GM12878 (cell line): ENCODE data around the gene ARID3B. TPM values are rescaled to one million over a fixed set of nuclear protein-coding genes. Genes with fewer than 3 reads are reported as not detected.

Experiments
- ATAC-seq: fragments of 200-7000 bp; cut with Tn5 transposase; 3 replicates; pipeline ENCODE4 v1.9.1; 2020; ENCODE audit warnings: mild to moderate bottlenecking, moderate library complexity
- BruUV-seq: library from RNA; stranded (reverse); fragments of 400-500 nt; replicated peaks from 2 replicates; lab custom pipeline; 2021; lab: Mats Ljungman, UMichigan
- CTCF ChIA-PET: fragments of 300-600 bp; sonication (Branson Sonifier 250); formaldehyde crosslinking; extraction: SDS; loops from one replicate; lab custom pipeline; 2021; ENCODE audit warnings: inconsistent platforms; lab: Yijun Ruan, JAX
- POLR2A ChIA-PET: fragments of 350-600 bp; formaldehyde crosslinking; extraction: SDS; loops from one replicate; lab custom pipeline; 2021; ENCODE audit warnings: inconsistent platforms; lab: Charles Lee
- RAD21 ChIA-PET: fragments of 300-600 bp; sonication (Branson Sonifier 250); formaldehyde crosslinking; loops from one replicate; lab custom pipeline; 2023; ENCODE audit warnings: antibody characterized with exemption; ENCODE audit not compliant: unreplicated experiment; lab: Charles Lee
- SMC1A ChIA-PET: fragments of 300-600 bp; sonication (Branson Sonifier 250); formaldehyde crosslinking; loops from one replicate; lab custom pipeline; 2023; ENCODE audit not compliant: unreplicated experiment, uncharacterized antibody; lab: Charles Lee
- DNase-seq: peaks from one replicate; pipeline ENCODE4 v3.0.0-alpha.2; 2011; ENCODE audit warnings: low read depth, low spot score
- FAIRE-seq: peaks from 3 replicates; lab custom pipeline; 2011; peaks lifted over from hg19 to GRCh38; lab: Jason Lieb, UNC
- H2AFZ ChIP-seq: 2 replicates; pipeline ENCODE4 v1.6.0; 2011; ENCODE audit warnings: low read depth, low read length, control low read depth; ENCODE audit not compliant: control insufficient read depth
- H3K27ac ChIP-seq: 2 replicates; pipeline ENCODE4 v1.5.1; 2011; ENCODE audit warnings: control low read depth; ENCODE audit not compliant: control insufficient read depth, insufficient read depth
- H3K27me3 ChIP-seq, 2 experiments: replicated peaks in 1 of 2; 2 replicates each; pipeline versions ENCODE4 v1.6.0 to v1.6.1; 2011; ENCODE audit warnings: low read length in 1 of 2; ENCODE audit not compliant: control insufficient read depth in 2 of 2, insufficient read depth in 2 of 2
- H3K36me3 ChIP-seq, 2 experiments: 2 replicates each; pipeline ENCODE4 v1.5.1; 2011; ENCODE audit warnings: low read length in 1 of 2; ENCODE audit not compliant: control insufficient read depth in 2 of 2, insufficient read depth in 2 of 2
- H3K4me1 ChIP-seq: 2 replicates; pipeline ENCODE4 v1.6.1; 2011; ENCODE audit warnings: mild to moderate bottlenecking, low read length, moderate library complexity, mixed read lengths; ENCODE audit not compliant: control insufficient read depth, insufficient read depth
- H3K4me2 ChIP-seq: 2 replicates; pipeline ENCODE4 v1.6.0; 2011; ENCODE audit warnings: control low read depth; ENCODE audit not compliant: control insufficient read depth, insufficient read depth
- H3K4me3 ChIP-seq: fragments of 200-600 bp; sonication (generic); 2 replicates; pipeline ENCODE4 v1.5.1; 2016
- H3K79me2 ChIP-seq: 2 replicates; pipeline ENCODE4 v1.6.0; 2011; ENCODE audit warnings: low read length; ENCODE audit not compliant: control insufficient read depth, insufficient read depth
- H3K9ac ChIP-seq: 2 replicates; pipeline ENCODE4 v1.8.0; 2011; ENCODE audit warnings: low read length, control low read depth, mixed read lengths; ENCODE audit not compliant: control insufficient read depth, insufficient read depth
- H3K9me3 ChIP-seq: replicated peaks from 3 replicates; pipeline ENCODE4 v1.5.1; 2011; ENCODE audit warnings: mild to moderate bottlenecking, low read length; ENCODE audit not compliant: control insufficient read depth, insufficient read depth
- H4K20me1 ChIP-seq: 2 replicates; pipeline ENCODE4 v1.6.0; 2011; ENCODE audit not compliant: control insufficient read depth, insufficient read depth
- CHD2 ChIP-seq: IDR thresholded peaks from 2 replicates; pipeline ENCODE4 v1.6.1; 2011; ENCODE audit warnings: low read depth, low read length, improper control_type of control experiment, borderline replicate concordance
- CREB1 ChIP-seq: IDR thresholded peaks from 2 replicates; pipeline ENCODE4 v1.6.1; 2012; ENCODE audit warnings: low read depth, mild to moderate bottlenecking, inconsistent platforms
- CREM ChIP-seq: IDR thresholded peaks from 2 replicates; pipeline ENCODE4 v1.6.1; 2014; ENCODE audit warnings: antibody characterized with exemption, low read depth
- ETV6 ChIP-seq, 2 experiments: fragments of 450-650 bp in 1 of 2; IDR thresholded peaks in 1 of 2; conservative IDR thresholded peaks in 1 of 2; 2 replicates each; pipeline ENCODE4 v1.6.1; 2014; ENCODE audit warnings: antibody characterized with exemption in 1 of 2, borderline replicate concordance in 1 of 2, low read depth in 1 of 2, mild to moderate bottlenecking in 1 of 2, moderate library complexity in 1 of 2
- MYB ChIP-seq: fragments of 150-350 bp; IDR thresholded peaks from 2 replicates; pipeline ENCODE4 v1.6.1; 2014; ENCODE audit warnings: mild to moderate bottlenecking, low read depth, low read length, borderline replicate concordance
- SIX5 ChIP-seq: IDR thresholded peaks from 2 replicates; pipeline ENCODE4 v1.6.1; 2011; ENCODE audit warnings: mild to moderate bottlenecking, low read depth, low read length, moderate library complexity; ENCODE audit not compliant: severe bottlenecking
- SREBF1 ChIP-seq: IDR thresholded peaks from 2 replicates; pipeline ENCODE4 v1.6.1; 2012; ENCODE audit warnings: mild to moderate bottlenecking, low read length
- SUPT20H ChIP-seq: IDR thresholded peaks from 2 replicates; pipeline ENCODE4 v1.6.1; 2011; ENCODE audit warnings: low read depth, mild to moderate bottlenecking, low read length, moderate library complexity, borderline replicate concordance; ENCODE audit not compliant: control insufficient read depth
- TBL1XR1 ChIP-seq: IDR thresholded peaks from 2 replicates; pipeline ENCODE4 v1.6.1; 2012; ENCODE audit warnings: low read depth, low read length, improper control_type of control experiment
- WGBS: methylation state at CpG from one replicate; pipeline ENCODE4 v1.1.6; 2016; ENCODE audit warnings: low lambda C conversion rate; ENCODE audit not compliant: insufficient replicate concordance, insufficient coverage; ENCODE audit errors: missing lambda C conversion rate; 5-methylcytosine and 5-hydroxymethylcytosine counted together
- in situ Hi-C: fragments of 300-500 bp; cut with MboI; formaldehyde crosslinking; loops from 9 replicates; pipeline ENCODE4 v1.14.3; 2018; ENCODE audit warnings: mixed read lengths
- intact Hi-C: fragments of 100-400 bp; cut with micrococcal nuclease; formaldehyde crosslinking; loops from one replicate; pipeline ENCODE4 v1.14.2; 2022; ENCODE audit not compliant: unreplicated experiment
- polyA plus RNA-seq, 11 experiments: library from polyadenylated mRNA; depleted of rRNA in 4 of 11; unstranded in 6 of 11; stranded (reverse) in 5 of 11; fragments of >200 nt; fragmentation: Nextera tagmentation in 4 of 11; fragmentation: Illumina TruSeq in 1 of 11; extraction: Ambion mirVana in 4 of 11; extraction: Trizol in 1 of 11; gene quantifications; 1 replicate in 1 of 11; 2 replicates in 10 of 11; pipeline versions ENCODE4 v1.2.1 to v1.2.3, GENCODE V29; 2011 to 2016; ENCODE audit warnings: inconsistent platforms in 2 of 11, missing spikeins in 2 of 11, low read depth in 1 of 11
- total RNA-seq, 4 experiments: library from RNA; depleted of rRNA in 3 of 4; stranded (reverse); fragments of >200 nt in 3 of 4; fragmentation: Illumina TruSeq in 1 of 4; extraction: Trizol in 1 of 4; gene quantifications; 2 replicates each; pipeline versions ENCODE4 v1.2.1 to v1.2.3, GENCODE V29; 2013 to 2021
- TF ChIP-seq, protein P1 (sequence below): fragments of 450-650 bp; formaldehyde crosslinking; IDR thresholded peaks from 2 replicates; pipeline ENCODE4 v1.4.0; 2022; ENCODE audit warnings: mild to moderate bottlenecking, moderate library complexity
- TF ChIP-seq, protein P2 (sequence below): fragments of 450-650 bp; IDR thresholded peaks from 2 replicates; pipeline ENCODE4 v1.6.1; 2017; ENCODE audit warnings: mild to moderate bottlenecking, low read depth, inconsistent platforms; ENCODE audit not compliant: poor library complexity, severe bottlenecking
- TF ChIP-seq, protein P3 (sequence below): IDR thresholded peaks from 2 replicates; pipeline ENCODE4 v1.6.1; 2011; ENCODE audit warnings: low read depth, low read length, improper control_type of control experiment, borderline replicate concordance
- TF ChIP-seq, protein P4 (sequence below): IDR thresholded peaks from 2 replicates; pipeline ENCODE4 v1.6.1; 2011; ENCODE audit warnings: mild to moderate bottlenecking, low read depth, low read length, moderate library complexity; ENCODE audit not compliant: insufficient replicate concordance

ARID3B gene
- total and polyA plus RNA-seq, 10 of the 15 experiments (the other 5 are each of a cell fraction or from before 2014, with no cell fraction given): 1.1 to 33.4 (median 24.0) TPM

DNA sequence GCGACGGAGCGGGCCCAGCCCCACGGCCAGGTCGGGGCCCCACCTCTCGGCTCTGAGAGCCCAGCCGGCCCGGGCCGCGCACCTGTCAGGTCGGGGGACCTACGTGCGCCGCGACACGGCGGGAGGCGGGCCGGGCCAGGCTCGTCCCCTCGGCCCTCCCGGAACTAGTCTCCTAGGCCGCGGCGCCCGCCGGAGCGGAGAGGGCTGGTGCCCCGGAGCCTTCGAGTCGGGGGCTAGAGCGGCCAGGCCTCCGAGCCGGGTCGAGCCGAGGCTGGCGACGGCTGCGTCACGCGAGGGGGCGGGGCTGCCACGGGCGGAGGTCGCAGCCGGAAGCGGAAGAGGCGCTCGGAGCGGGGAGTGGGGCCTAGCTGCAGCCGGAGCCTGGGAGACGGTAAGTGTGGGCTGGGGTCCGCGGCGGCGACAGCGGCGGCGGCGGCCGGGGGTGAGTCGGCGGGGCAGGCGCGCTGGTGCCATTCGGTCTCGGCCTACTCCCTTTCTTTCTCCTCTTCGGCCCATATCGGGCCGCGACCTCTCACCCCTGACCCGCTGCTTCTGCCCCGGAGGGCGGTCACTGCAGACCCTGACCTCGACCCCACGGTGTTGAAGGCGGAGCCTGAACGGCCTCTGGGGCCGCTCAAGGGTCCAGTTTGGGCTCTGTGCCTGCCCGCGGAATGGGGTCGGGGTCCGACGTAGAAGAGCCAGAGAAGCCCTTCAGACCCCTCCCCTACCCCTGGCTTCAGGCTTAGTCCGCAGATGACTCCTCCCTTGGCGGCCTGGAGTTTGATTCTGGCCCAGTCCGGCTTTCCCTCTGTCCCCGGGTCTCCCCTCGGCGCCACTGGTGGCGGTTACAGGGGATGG lies 74.7 kb downstream of the ARID3B start, which contains the start of gene CLK3:
Gene CLK3, plus strand, starts transcription at position 329 of the 858 bp plus-strand sequence. CDS start 3,361 bp downstream, outside the sequence.
- ChIA-PET POLR2A (interaction anchor here (0.6 to 4.8 kb wide), 12 partner anchors 15 to 340 kb away, joined by 3 to 30 read pairs (median 4); partner anchors contain the start of genes ARID3B and UBL7), RAD21 (interaction anchor here (0.6 to 3.6 kb wide), 9 partner anchors 17 to 285 kb away, joined by 3 to 13 read pairs (median 3); partner anchors contain the start of genes ARID3B and UBL7), CTCF (interaction anchor here (0.6 to 18.5 kb wide), 11 partner anchors 11 to 240 kb away, joined by 3 to 206 read pairs (median 4); partner anchors contain the start of gene UBL7), SMC1A (interaction anchor here (1.4 to 2.6 kb wide), 3 partner anchors 11 to 255 kb away, joined by 4 to 7 read pairs (median 7); no protein-coding TSS in a partner anchor)
- Histone ChIP-seq H3K9me3 (no peaks in the 10 kb centered on the region), H3K27me3 (no peaks in the 10 kb centered on the region; a peak in 1 of 4 replicates), H2AFZ (peak within 1 kb of the TSS; percentile 72), H3K79me2 (peaks cover 60% of the 10 kb centered on the region), H3K9ac (peak within 1 kb of the TSS; percentile 99), H3K4me1 (peaks cover 17% of the 10 kb centered on the region), H3K4me3 (peak within 1 kb of the TSS; percentile 89), H3K36me3 (peaks cover 15 to 20% of the 10 kb centered on the region in 2 experiments), H4K20me1 (peaks cover 24% of the 10 kb centered on the region), H3K4me2 (peak within 1 kb of the TSS; percentile 93), H3K27ac (peak within 1 kb of the TSS; percentile 97)
- TSS peak; percentile 70 for BruUV-seq
- ATAC-seq (peak; percentile 89), DNase-seq (peak; percentile 79), FAIRE-seq (peak; percentile 95)
- in situ Hi-C loops (no loop called here), intact Hi-C loops (loop anchor here (1.0 to 5.0 kb wide), 3 partner anchors 68 to 183 kb away; partner anchors contain the start of genes SEMA7A and UBL7)
- 1% methylated on average over 71 of the region's 91 CpGs for WGBS
- peak; percentile 45 for TF ChIP-seq SIX5
- TF ChIP-seq MYB: no peak
- TF ChIP-seq, protein P1, sequence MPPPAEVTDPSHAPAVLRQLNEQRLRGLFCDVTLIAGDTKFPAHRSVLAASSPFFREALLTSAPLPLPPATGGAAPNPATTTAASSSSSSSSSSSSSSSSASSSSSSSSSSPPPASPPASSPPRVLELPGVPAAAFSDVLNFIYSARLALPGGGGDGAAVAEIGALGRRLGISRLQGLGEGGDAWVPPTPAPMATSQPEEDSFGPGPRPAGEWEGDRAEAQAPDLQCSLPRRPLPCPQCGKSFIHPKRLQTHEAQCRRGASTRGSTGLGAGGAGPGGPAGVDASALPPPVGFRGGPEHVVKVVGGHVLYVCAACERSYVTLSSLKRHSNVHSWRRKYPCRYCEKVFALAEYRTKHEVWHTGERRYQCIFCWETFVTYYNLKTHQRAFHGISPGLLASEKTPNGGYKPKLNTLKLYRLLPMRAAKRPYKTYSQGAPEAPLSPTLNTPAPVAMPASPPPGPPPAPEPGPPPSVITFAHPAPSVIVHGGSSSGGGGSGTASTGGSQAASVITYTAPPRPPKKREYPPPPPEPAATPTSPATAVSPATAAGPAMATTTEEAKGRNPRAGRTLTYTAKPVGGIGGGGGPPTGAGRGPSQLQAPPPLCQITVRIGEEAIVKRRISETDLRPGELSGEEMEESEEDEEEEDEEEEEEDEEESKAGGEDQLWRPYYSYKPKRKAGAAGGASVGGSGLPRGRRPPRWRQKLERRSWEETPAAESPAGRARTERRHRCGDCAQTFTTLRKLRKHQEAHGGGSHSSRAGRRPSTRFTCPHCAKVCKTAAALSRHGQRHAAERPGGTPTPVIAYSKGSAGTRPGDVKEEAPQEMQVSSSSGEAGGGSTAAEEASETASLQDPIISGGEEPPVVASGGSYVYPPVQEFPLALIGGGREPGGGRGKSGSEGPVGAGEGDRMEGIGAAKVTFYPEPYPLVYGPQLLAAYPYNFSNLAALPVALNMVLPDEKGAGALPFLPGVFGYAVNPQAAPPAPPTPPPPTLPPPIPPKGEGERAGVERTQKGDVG: no peak
- no peak for TF ChIP-seq SREBF1
- peak; percentile 84 for TF ChIP-seq CREM
- TF ChIP-seq CREB1: peak; percentile 92
- peak; percentile 56; the same call in 1 of the 2 replicates for TF ChIP-seq TBL1XR1
- no peak for TF ChIP-seq SUPT20H
- TF ChIP-seq, protein P2, sequence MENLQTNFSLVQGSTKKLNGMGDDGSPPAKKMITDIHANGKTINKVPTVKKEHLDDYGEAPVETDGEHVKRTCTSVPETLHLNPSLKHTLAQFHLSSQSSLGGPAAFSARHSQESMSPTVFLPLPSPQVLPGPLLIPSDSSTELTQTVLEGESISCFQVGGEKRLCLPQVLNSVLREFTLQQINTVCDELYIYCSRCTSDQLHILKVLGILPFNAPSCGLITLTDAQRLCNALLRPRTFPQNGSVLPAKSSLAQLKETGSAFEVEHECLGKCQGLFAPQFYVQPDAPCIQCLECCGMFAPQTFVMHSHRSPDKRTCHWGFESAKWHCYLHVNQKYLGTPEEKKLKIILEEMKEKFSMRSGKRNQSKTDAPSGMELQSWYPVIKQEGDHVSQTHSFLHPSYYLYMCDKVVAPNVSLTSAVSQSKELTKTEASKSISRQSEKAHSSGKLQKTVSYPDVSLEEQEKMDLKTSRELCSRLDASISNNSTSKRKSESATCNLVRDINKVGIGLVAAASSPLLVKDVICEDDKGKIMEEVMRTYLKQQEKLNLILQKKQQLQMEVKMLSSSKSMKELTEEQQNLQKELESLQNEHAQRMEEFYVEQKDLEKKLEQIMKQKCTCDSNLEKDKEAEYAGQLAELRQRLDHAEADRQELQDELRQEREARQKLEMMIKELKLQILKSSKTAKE: no peak
- TF ChIP-seq, protein P3, sequence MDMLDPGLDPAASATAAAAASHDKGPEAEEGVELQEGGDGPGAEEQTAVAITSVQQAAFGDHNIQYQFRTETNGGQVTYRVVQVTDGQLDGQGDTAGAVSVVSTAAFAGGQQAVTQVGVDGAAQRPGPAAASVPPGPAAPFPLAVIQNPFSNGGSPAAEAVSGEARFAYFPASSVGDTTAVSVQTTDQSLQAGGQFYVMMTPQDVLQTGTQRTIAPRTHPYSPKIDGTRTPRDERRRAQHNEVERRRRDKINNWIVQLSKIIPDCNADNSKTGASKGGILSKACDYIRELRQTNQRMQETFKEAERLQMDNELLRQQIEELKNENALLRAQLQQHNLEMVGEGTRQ: no peak
- peak; percentile 83 for TF ChIP-seq CHD2
- no peak; a peak in 1 of 4 replicates for TF ChIP-seq ETV6 (conservative IDR thresholded peaks at IDR 0.05 in 1 of 2, IDR thresholded peaks at IDR 0.05 in 1 of 2; ENCODE audit: borderline replicate concordance in 1 of 2, low read depth in 1 of 2)
- TF ChIP-seq, protein P4, sequence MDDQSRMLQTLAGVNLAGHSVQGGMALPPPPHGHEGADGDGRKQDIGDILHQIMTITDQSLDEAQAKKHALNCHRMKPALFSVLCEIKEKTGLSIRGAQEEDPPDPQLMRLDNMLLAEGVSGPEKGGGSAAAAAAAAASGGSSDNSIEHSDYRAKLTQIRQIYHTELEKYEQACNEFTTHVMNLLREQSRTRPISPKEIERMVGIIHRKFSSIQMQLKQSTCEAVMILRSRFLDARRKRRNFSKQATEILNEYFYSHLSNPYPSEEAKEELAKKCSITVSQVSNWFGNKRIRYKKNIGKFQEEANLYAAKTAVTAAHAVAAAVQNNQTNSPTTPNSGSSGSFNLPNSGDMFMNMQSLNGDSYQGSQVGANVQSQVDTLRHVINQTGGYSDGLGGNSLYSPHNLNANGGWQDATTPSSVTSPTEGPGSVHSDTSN: no peak
